COLO668 (cell line): ENCODE data around the gene ZNF79.

Experiments
- DNase-seq: peaks from one replicate; lab custom pipeline; 2025; ENCODE audit not compliant: unreplicated experiment; lab: John Stamatoyannopoulos, UW

The ZNF79 gene

DNA sequence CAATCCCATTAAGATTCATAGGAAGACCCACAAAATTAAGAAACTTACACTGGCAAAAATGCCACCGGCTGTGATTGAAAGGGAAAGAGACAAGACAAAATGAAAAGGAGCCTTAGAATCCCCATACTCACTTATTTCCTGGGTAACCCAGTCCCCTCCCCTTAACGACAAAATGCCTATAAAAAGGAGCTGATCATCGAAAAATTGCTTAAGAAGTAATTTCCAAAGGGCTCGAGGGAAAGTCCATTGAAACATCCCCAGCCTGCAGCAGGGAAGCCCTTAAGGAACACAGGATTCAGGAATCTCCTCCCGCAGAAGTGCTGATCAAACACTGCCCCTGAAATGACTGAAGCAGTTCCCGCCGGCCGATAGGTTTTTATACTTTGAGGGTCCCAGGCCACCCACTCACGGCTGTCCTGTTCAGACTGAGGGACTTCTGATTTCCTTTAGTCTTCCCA is 677 bp upstream of the ZNF79 start:
- no peak for DNase-seq

- no peak for DNase-seq
Observed at GRCh38 chr9:127424676-127424999, 456 bp downstream of the ZNF79 start.

GRCh38 chr9:127426756-127427155 is 2.6 kb downstream of the ZNF79 start:
- DNase-seq: no peak

GRCh38 chr9:127428348-127428747 is 4.2 kb downstream of the ZNF79 start:
- DNase-seq: no peak

DNA sequence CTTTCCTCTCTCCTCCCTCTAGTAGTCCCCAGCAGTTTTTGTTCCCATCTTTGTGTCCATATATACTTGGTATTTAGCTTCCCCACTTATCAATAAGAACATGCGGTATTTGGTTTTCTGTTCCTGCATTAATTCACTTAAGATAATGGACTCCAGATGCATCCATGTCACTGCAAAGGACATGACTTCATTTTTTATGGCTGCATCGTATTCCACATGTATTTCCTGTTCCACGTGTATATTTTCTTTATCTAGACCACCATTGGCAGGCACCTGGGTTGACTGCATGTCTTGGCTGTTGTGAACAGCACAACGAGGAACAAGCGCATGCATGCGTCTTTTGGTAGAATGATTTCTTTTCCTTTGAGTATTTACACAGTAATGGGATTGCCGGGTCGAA is 6.2 kb downstream of the ZNF79 start:
- DNase-seq: no peak

DNA sequence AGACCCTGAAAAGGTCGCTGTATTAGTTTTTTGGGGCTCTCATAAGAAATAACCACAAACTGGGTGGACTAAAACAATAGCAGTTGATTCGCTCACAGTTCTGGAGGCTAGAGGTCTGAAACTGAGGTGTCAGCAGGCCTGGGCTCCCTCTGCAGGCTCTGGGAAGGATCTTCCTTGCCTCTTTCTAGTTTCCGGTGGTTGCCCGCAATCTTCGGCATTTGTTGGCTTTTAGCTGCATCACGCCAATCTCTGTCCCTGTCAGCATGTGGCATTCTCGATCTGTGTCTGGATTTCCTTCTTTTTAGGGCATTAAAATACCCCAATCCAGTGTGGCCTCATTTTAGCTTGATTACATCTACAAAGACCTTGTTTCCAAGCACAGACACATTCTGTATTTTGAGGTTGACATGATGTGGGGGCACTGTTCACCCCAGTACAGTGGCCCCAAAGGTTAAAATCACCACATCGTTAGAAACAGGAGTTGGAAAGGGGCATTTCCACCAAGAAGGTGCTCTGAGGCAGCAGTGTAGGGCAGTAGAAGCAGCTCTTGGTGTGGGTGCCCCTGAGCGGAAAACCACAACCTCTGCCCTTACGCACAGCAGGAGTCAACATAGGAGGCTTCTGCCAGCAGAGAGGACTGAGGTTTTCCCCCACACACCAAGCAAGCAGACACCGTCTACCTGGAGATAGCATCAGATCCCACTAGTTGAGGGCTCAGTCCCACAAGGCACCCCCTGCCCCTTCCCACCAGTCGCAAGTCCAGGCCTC is 13.5 kb downstream of the ZNF79 start:
- no peak for DNase-seq

DNA sequence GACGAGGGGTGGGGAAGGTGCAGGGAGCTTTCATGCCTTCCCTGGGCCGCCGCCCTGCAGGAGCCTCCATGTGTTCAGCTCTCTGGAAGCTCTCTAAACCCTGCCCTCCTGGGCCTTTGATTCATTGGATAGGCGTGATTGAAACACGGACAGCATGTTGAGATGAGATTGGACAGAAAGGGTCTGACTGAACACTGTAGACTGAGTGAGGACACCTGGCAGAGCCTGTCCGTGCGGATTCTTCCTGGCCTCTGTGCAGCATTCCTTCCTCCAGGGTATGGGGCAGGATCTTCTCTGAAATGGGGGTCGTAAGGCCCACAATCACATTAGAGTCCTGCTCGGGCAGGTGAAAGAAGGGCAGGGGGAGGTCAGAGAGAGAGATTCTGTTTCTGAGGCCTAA is 14.2 kb downstream of the ZNF79 start:
- no peak for DNase-seq

DNA sequence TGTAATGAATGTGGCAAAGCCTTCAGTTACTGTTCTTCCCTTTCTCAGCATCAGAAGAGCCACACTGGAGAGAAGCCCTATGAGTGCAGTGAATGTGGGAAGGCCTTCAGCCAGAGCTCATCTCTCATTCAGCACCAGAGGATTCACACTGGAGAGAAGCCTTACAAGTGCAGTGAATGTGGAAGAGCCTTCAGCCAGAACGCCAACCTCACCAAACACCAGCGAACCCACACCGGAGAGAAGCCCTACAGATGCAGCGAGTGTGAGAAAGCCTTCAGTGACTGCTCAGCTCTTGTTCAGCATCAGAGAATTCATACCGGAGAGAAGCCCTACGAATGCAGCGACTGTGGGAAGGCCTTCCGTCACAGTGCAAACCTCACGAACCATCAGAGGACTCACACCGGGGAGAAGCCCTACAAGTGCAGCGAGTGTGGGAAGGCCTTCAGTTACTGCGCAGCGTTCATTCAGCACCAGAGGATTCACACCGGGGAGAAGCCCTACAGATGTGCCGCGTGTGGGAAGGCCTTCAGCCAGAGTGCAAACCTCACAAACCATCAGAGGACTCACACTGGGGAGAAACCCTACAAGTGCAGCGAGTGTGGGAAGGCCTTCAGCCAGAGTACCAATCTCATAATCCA is 20.2 kb downstream of the ZNF79 start:
- DNase-seq: no peak

- no peak for DNase-seq
Observed at GRCh38 chr9:127444921-127445850, 21.0 kb downstream of the ZNF79 start.

- no peak for DNase-seq
Observed at GRCh38 chr9:127445851-127446712, 21.9 kb downstream of the ZNF79 start.

- no peak for DNase-seq
Observed at GRCh38 chr9:127446713-127447415, 22.7 kb downstream of the ZNF79 start.

- DNase-seq: no peak
Observed at GRCh38 chr9:127447416-127448111, 23.4 kb downstream of the ZNF79 start.

GRCh38 chr9:127448112-127448805 is 24.1 kb downstream of the ZNF79 start:
- no peak for DNase-seq

- no peak for DNase-seq
Observed at GRCh38 chr9:127449332-127449966, 25.3 kb downstream of the ZNF79 start.

GRCh38 chr9:127450243-127450760 is 26.1 kb downstream of the ZNF79 start:
- DNase-seq: peak; percentile 35

DNA sequence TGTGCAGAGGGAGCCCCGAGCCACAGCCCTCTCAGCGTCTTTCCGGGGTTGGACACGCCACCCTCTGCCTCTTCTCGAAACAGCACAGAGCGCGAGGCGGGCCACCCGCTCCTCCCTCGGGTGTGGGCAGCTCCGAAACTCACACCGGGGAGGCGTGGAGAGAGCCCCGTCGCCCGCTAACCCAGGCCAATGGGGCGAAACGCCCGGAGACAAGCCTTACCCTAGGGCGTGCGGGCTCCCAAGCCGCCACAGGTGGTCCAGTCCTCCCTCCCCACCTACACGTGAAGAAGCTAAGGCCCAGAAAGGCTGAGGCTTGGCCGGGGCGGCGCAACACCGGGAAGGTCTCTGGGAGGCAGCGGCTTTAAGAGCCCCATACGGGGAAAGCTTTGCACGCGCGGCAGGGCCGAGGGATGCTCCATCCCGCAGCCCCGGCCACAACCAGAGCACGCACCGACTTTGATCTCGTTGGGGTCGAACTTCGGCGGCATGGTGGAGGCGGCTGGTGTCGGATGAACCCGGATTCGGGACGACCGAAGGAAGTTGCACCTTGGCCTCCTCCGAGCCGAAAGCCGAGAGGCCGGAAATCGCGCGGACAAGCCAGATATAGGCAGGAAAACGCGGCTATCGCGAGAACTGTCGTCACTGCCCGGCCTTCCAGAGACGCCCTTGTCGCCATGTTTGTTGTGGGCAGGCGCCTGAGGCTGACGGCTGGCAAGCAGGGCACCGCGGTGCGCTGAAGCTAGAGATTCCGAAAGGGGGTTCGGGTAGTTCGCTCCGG is 26.8 kb downstream of the ZNF79 start, which contains the start of the genes LRSAM1 and RPL12:
Gene LRSAM1 (plus strand): TSS at position 681 of the 778 bp plus-strand sequence. CDS start 3,018 bp downstream, outside the sequence.
Gene RPL12 (minus strand): TSS at position 577 of the 778 bp plus-strand sequence. CDS start 89 bp downstream, at position 488.
- DNase-seq: peak; percentile 96

GRCh38 chr9:127451608-127451857 is 27.4 kb downstream of the ZNF79 start:
- no peak for DNase-seq
